GM04503 (cell line): ENCODE results near the gene ASTL.

Experiments
- DNase-seq: peaks from one replicate; pipeline ENCODE4 v3.0.0-alpha.2; 2012; ENCODE audit warnings: low read depth

ASTL gene

GRCh38 chr2:96159084-96159830, 21.0 kb upstream of the ASTL start:
- DNase-seq, result no peak

GRCh38 chr2:96158554-96158940, 20.2 kb upstream of the ASTL start:
- DNase-seq, result no peak

- no peak for DNase-seq
Measured at GRCh38 chr2:96157649-96158553, 19.6 kb upstream of the ASTL start.

GRCh38 chr2:96156926-96157648, 18.8 kb upstream of the ASTL start:
- no peak for DNase-seq

GRCh38 chr2:96156011-96156820, 17.9 kb upstream of the ASTL start:
- DNase-seq, result no peak

GRCh38 chr2:96154506-96155380, 16.4 kb upstream of the ASTL start:
- no peak for DNase-seq

GRCh38 chr2:96153991-96154431, 15.7 kb upstream of the ASTL start:
- no peak for DNase-seq

GRCh38 chr2:96153291-96153713, 15.0 kb upstream of the ASTL start:
- no peak for DNase-seq

GRCh38 chr2:96152304-96153161, 14.2 kb upstream of the ASTL start:
- no peak for DNase-seq

- DNase-seq, result no peak
Measured at GRCh38 chr2:96151595-96152303, 13.4 kb upstream of the ASTL start.

GRCh38 chr2:96150791-96151594, 12.7 kb upstream of the ASTL start:
- no peak for DNase-seq

- DNase-seq, result no peak
Measured at GRCh38 chr2:96150007-96150640, 11.8 kb upstream of the ASTL start.

GRCh38 chr2:96148410-96149217, 10.3 kb upstream of the ASTL start:
- DNase-seq, result no peak

- DNase-seq, result no peak
Measured at GRCh38 chr2:96147593-96148201, 9.4 kb upstream of the ASTL start.

- DNase-seq, result no peak
Measured at GRCh38 chr2:96146881-96147592, 8.7 kb upstream of the ASTL start.
